SJSA1 (cell line): ENCODE data around the gene DIPK1C. TPM values are rescaled to one million over a fixed set of nuclear protein-coding genes. Genes with fewer than 3 reads are reported as not detected.

ENCODE experiments used
- DNase-seq, 2 experiments: peaks; one replicate each; pipeline ENCODE4 v3.0.0-alpha.2; 2015 to 2020; ENCODE audit warnings: low spot score in 2 of 2, low read depth in 1 of 2
- H3K27ac ChIP-seq: fragments of 250-450 bp; sonication (Bioruptor Pico); 2 replicates; pipeline ENCODE4 v1.5.1; 2020; ENCODE audit warnings: mild to moderate bottlenecking, moderate library complexity
- H3K27me3 ChIP-seq: fragments of 250-450 bp; sonication (Bioruptor Pico); replicated peaks from 2 replicates; pipeline ENCODE4 v1.5.1; 2020; ENCODE audit warnings: mild to moderate bottlenecking, moderate library complexity
- H3K36me3 ChIP-seq: fragments of 250-450 bp; sonication (Bioruptor Pico); 2 replicates; pipeline ENCODE4 v1.5.1; 2020; ENCODE audit warnings: mild to moderate bottlenecking
- H3K4me1 ChIP-seq: fragments of 250-450 bp; sonication (Bioruptor Pico); replicated peaks from 2 replicates; pipeline ENCODE4 v1.6.1; 2021; ENCODE audit warnings: mild to moderate bottlenecking
- H3K4me3 ChIP-seq: fragments of 250-450 bp; sonication (Bioruptor Pico); 2 replicates; pipeline ENCODE4 v1.5.1; 2020; ENCODE audit warnings: mild to moderate bottlenecking
- H3K9me3 ChIP-seq: fragments of 250-450 bp; sonication (Bioruptor Pico); replicated peaks from 2 replicates; pipeline ENCODE4 v1.5.1; 2020; ENCODE audit warnings: mild to moderate bottlenecking
- total RNA-seq: library from RNA; depleted of rRNA; stranded (reverse); fragments of >200 nt; shearing (Covaris generic); gene quantifications from 2 replicates; pipeline ENCODE4 v1.2.3, GENCODE V29; 2014

Gene DIPK1C
- total RNA-seq, 1 experiment from 2014 or later: not detected

DNA sequence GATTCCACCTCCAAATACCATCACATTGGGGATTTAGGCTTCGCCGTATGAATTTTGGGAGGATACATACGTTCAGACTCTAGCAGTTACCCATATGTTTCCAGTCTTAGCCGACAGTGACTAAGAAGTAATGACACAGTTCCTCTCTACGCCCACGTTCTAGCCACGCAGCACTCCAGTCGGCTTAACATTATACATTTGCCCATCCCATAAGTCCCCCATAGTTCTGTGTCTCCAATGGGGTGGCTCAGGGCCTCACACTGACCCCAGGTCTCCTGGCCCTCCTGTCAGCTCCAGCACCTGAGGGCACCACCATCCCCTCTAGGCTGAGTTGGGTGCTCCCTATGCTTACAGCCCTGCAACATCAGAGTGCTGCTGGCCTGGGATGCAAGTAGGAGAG lies 20.7 kb upstream of the DIPK1C start:
- no peak for DNase-seq
- Histone ChIP-seq H3K27ac (no peak overlapping the region), H3K9me3 (no peaks in the 10 kb centered on the region), H3K4me1 (0 out of 2 replicates have a peak, but pooled peaks cover 1% of the 10 kb centered on the region), H3K27me3 (no peaks in the 10 kb centered on the region), H3K36me3 (no peaks in the 10 kb centered on the region), H3K4me3 (no peak overlapping the region)

DNA sequence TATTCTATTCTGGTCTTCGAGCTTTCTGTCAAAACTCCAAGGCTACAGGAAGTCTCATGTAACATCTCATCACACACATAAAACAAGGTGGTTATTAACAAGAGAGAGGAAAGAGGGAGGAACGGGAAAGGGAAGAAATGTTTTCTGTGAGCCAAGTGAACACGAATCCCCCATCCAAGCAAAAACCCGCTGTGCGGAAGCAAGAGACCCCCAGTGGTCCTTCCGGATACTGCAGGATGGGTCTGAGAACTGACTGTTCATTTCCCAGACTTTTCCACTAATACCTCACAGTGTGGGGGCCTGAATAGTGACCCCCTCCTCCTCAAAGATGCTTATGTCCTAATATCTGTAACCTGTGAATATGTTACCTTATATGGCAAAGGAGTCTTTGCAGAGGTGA lies 19.0 kb upstream of the DIPK1C start:
- H3K4me3 ChIP-seq: no peak overlapping the region
- no peaks in the 10 kb centered on the region for H3K27me3 ChIP-seq
- H3K36me3 ChIP-seq: no peaks in the 10 kb centered on the region
- no peak for DNase-seq
- H3K4me1 ChIP-seq: 0 out of 2 replicates have a peak, but pooled peaks cover 3% of the 10 kb centered on the region
- H3K9me3 ChIP-seq: no peaks in the 10 kb centered on the region
- no peak overlapping the region for H3K27ac ChIP-seq

DNA sequence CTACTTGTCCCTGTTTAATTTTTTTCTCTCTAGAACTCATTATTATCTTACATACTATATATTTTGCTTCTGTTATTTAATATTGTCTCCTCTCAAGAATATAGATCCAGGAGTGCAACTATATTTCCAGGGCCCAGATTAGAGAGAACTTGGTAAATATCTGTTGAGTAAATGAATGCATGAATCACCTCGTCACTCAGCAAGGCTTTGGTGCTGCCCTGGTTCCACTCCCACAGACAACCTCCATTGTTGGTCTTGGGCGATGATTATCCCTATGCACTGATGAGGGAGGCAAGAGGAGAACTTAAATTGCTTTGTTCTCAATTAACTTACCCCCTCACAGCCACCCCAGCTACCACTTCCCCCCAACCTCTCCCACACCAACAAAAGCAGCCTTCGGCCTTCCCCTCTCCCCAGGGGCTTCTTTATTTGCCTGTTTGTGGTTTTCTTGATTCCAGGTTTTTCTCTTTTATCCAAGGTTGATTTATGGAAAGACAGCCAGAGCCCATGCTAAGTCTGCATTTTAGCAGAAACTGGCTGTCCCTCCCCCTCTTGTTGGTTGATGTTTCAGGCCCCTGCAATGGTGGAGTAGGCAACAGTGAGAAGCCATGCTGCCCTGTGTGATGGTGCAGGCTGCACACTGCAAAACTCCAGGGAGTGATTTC lies 17.0 kb upstream of the DIPK1C start:
- Histone ChIP-seq H3K27ac (no peak overlapping the region), H3K4me3 (no peak overlapping the region), H3K36me3 (no peaks in the 10 kb centered on the region), H3K9me3 (0 out of 2 replicates have a peak, but pooled peaks cover 2% of the 10 kb centered on the region), H3K4me1 (peaks cover 3% of the 10 kb centered on the region; the same call in 1 of the 2 replicates), H3K27me3 (no peaks in the 10 kb centered on the region)
- no peak for DNase-seq

DNA sequence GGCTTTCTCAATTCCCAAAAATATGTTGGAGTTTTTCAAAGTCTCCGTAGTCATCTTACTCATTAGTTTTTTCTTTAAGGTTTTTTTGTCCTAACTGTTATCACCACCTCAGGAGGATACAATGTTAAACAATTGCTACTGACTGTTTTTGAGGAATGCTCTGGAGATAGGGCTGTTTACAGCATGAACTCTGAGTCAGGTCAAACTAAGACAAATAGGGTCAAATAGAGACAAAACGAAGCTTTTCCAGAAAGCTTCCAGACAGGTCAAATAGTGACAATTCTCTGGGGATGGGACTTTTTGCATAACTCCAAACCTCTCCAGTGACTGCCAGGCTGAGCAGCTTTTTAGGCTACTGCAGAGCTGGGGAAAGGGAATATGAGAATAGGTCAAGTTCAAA lies 15.2 kb upstream of the DIPK1C start:
- Histone ChIP-seq H3K36me3 (no peaks in the 10 kb centered on the region), H3K4me1 (peaks cover 13% of the 10 kb centered on the region), H3K27me3 (no peaks in the 10 kb centered on the region), H3K4me3 (no peak overlapping the region), H3K27ac (no peak overlapping the region), H3K9me3 (0 out of 2 replicates have a peak, but pooled peaks cover 2% of the 10 kb centered on the region)
- DNase-seq: no peak

DNA sequence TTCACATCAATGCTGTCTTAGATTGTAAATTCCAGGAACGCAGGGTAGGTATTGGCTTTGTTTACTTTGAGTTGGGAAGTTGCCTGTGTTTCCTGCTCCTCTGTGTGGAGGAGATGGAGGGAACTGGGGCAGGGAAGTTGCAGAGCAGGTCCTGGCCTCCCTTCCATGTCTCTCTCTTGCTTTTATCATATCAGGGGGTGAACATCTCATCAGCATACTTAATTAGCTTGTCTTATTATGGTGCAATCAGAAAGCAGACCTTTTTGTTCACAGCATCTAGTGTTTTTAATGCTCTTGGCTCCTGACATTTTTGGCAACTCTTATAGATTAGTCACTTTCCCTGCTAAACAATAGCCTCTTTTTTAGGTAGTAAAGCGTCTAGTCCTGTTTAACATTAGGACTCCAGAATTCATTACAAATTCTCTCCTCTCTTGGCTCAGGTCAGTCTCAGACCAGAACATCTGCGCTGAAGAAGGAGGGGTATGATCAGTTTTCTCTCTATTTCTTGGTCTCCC lies 11.5 kb upstream of the DIPK1C start:
- peaks cover 13% of the 10 kb centered on the region for H3K4me1 ChIP-seq
- peak in 1 of 2 experiments; percentile 44 for DNase-seq

DNA sequence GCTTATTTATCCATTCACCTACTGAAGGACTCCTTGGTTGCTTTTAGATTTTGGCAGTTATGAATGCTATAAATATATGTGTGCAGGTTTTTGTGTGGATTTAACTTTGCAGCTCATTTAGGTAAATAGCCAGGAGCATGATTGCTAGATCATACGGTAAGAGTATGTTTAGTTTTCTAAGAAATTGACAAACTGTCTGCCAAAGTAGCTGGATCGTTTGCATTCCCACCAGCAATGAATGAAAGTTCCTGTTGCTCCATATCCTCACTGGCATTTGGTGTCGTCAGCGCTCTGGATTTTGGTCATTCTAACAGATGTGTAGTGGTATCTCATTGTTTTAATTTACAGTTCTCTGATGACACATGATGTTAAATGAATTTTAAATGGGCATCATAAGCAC lies 8.7 kb upstream of the DIPK1C start:
- no peak overlapping the region for H3K4me3 ChIP-seq
- no peak for DNase-seq
- 0 out of 2 replicates have a peak, but pooled peaks cover 2% of the 10 kb centered on the region for H3K9me3 ChIP-seq
- no peak overlapping the region for H3K27ac ChIP-seq
- H3K36me3 ChIP-seq: no peaks in the 10 kb centered on the region
- no peaks in the 10 kb centered on the region for H3K27me3 ChIP-seq
- peaks cover 10% of the 10 kb centered on the region for H3K4me1 ChIP-seq

More for the DNA sequence above, 11.5 kb upstream of the DIPK1C start:
- Histone ChIP-seq H3K36me3 (no peaks in the 10 kb centered on the region), H3K27ac (no peak overlapping the region), H3K9me3 (0 out of 2 replicates have a peak, but pooled peaks cover 2% of the 10 kb centered on the region), H3K4me3 (no peak overlapping the region), H3K27me3 (no peaks in the 10 kb centered on the region)

DNA sequence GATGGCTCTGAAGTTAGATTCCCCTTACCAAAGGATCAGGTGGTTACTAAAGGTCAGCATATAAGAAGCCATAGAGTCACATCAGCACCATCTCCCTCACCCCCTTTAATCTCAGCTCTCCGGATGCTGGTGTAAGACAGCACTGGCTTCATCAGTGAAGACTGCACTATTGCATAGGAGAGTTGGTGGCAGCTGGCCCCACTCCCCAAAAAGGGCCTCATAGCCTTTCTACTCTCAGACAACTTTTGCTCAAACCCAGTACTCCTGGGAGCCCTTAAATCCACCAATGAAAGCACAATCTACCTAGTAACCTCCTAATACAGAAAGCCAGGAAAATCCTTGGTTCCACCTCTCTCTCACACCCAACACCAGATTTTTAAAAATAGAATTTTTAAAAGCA lies 6.9 kb upstream of the DIPK1C start:
- no peak overlapping the region for H3K27ac ChIP-seq
- H3K36me3 ChIP-seq: no peaks in the 10 kb centered on the region
- DNase-seq: no peak
- H3K4me3 ChIP-seq: no peak overlapping the region
- peaks cover 9% of the 10 kb centered on the region for H3K4me1 ChIP-seq
- H3K27me3 ChIP-seq: peaks cover 5% of the 10 kb centered on the region
- H3K9me3 ChIP-seq: no peaks in the 10 kb centered on the region

DNA sequence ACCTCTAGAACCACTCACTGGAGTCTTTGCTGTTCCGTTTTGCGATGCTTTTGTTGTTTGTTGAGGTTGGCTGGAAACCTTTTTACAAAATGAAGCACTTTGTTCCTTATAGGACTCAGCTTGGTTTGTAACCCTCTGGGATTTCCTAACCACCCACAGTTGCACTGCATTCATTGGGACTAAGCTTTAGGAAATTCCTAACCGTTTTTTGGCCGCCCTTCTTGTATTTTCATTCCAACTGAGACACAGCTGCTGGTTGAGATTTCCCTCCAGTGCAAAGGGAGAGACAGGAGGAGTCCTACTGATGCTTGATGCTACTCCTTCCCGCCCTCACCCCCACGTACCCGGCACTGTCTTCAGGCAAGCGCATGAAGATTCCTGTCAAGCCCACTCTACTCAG lies 6.1 kb upstream of the DIPK1C start:
- H3K27ac ChIP-seq: no peak overlapping the region
- H3K4me1 ChIP-seq: peaks cover 2% of the 10 kb centered on the region
- no peak for DNase-seq
- H3K36me3 ChIP-seq: no peaks in the 10 kb centered on the region
- no peaks in the 10 kb centered on the region for H3K9me3 ChIP-seq
- no peak overlapping the region for H3K4me3 ChIP-seq
- peaks cover 12% of the 10 kb centered on the region for H3K27me3 ChIP-seq

DNA sequence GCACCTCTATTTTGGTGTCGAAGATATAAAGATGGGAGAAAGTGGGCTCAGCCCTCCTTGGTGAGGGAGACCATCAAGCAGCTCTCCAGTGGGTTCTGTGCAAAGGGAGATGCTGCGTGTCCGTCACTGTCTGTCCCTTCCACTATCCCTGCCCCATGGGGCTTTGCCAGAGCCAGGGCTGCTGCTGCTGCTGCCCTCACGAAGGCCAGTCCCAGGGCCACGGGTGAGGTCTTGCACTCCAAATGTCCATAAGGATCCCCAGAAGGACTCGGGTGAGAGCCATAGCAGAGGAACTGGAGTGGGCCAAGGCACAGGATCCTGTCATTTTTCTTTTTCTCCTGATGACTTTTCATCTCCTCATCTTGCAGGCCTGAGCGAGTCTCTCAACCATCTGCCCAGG lies 3.7 kb upstream of the DIPK1C start:
- DNase-seq: no peak
- no peak overlapping the region for H3K4me3 ChIP-seq
- no peaks in the 10 kb centered on the region for H3K36me3 ChIP-seq
- no peaks in the 10 kb centered on the region for H3K9me3 ChIP-seq
- peaks cover 33% of the 10 kb centered on the region for H3K27me3 ChIP-seq
- no peak overlapping the region for H3K27ac ChIP-seq
- no peaks in the 10 kb centered on the region for H3K4me1 ChIP-seq

DNA sequence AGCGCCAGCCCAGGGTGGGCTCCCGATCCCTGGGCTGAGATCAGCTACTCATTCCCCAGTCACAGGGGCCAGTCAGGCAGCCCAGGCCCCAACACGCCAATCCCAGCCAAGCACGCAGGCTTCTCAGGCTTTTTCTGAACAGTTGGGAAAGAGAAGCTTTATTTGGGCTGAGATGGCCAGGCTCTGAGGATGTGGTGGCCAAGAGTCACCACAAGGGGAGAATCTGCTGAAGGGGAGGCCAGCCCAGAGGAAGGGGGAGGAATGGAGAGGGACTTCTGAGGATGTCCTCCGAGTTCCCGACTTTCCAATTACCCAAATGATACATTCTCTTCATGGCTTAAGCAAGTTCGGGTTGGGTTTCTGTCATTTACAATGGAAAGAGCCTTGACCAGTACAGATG lies 2.8 kb upstream of the DIPK1C start:
- Histone ChIP-seq H3K9me3 (no peaks in the 10 kb centered on the region), H3K27me3 (peaks cover 43% of the 10 kb centered on the region), H3K36me3 (no peaks in the 10 kb centered on the region), H3K4me3 (no peak overlapping the region), H3K4me1 (no peaks in the 10 kb centered on the region), H3K27ac (no peak overlapping the region)
- DNase-seq: no peak

DNA sequence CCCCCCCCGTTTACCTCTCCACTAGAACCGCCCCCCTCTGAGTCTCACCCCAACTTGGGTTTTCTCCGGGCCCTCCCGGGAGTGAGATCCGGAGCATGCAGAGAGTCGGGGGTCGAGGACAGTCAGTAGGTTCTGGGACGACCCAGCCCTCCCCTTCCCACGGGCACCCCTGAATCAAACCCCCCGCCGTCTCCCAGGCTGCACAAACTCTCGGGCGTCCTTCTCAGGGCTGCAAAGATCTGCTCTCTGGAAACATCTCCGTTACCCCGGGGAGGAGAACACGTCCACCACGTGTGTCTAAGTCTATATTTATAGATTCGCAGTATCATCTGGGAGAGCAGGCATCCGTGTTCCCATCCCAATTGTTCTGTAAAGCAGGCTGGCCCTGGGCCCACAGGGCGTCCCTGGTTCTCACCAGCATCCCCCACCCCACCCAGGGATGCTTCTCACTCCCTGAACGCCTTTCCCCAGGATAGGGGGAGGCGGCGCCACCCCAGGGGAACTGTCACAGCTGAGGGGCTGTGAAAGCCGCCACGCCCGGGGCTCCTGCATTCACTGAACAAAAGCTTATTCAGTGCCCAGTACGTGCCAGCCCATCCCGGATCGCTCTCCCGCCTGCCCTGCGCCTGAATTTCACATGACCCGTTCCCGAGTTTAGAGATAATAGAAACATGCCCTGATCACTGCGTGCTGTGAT lies 765 bp upstream of the DIPK1C start:
- H3K9me3 ChIP-seq: no peaks in the 10 kb centered on the region
- H3K4me1 ChIP-seq: no peaks in the 10 kb centered on the region
- H3K4me3 ChIP-seq: no peak overlapping the region
- no peaks in the 10 kb centered on the region for H3K36me3 ChIP-seq
- DNase-seq: no peak
- H3K27me3 ChIP-seq: peaks cover 61% of the 10 kb centered on the region
- H3K27ac ChIP-seq: no peak overlapping the region

DNA sequence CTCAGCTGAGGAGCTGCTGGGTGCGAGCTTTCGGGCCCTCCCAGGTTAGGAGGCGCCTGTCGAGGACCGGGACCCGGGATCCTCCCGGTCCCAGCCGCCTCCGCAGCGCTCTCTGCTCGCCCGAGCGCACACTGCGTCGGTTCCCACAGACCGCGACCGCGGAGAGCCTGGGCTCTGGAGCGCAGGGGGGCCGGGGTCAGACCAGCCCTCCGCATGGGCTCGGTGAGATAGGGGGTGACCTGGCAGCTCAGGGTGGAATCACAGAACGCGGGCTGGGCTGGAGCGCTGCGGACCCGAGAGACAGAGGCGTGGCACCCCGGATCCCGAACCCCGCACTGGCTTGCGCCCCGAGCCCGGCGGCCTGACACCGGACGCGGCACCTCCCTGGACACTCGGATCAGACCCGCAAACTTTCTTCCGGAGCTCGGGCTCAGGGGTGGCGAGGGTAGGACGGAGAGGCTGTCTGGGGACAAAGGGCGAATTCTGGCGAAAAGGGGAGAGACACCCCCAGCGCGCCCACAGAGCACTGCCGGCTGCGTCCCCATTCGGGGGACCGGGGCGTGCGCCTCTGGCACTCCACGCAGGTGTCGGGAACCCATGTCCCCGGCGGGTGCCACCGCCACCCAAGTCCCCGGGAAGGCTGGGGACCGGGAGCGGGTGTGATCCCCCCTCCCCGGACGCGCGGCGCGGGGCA lies 612 bp downstream of the DIPK1C start:
- H3K27me3 ChIP-seq: peaks cover 68% of the 10 kb centered on the region

DNA sequence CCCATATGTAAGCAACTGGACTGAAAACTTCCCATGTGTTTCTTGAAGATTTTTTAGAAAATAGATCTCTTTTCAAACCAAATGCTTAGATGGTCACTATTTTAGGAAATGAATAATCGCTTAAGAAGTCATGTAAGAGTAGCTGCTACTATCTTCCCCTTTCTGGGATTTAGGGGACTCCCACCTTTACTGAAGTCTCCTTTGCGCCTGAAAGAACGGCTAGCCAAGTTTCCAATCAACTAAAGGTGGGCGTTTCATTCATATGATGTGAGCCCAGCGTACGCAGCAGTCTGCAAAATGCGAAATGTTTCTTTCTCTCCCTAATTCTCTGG lies 1.1 kb downstream of the DIPK1C start:
- no peaks in the 10 kb centered on the region for H3K36me3 ChIP-seq
- no peak for DNase-seq
- no peaks in the 10 kb centered on the region for H3K9me3 ChIP-seq
- no peak overlapping the region for H3K27ac ChIP-seq
- peaks cover 69% of the 10 kb centered on the region for H3K27me3 ChIP-seq
- no peaks in the 10 kb centered on the region for H3K4me1 ChIP-seq
- no peak overlapping the region for H3K4me3 ChIP-seq

More for the DNA sequence above, 612 bp downstream of the DIPK1C start:
- no peak for DNase-seq
- Histone ChIP-seq H3K4me1 (no peaks in the 10 kb centered on the region), H3K27ac (no peak overlapping the region), H3K9me3 (no peaks in the 10 kb centered on the region), H3K36me3 (no peaks in the 10 kb centered on the region), H3K4me3 (no peak overlapping the region)

DNA sequence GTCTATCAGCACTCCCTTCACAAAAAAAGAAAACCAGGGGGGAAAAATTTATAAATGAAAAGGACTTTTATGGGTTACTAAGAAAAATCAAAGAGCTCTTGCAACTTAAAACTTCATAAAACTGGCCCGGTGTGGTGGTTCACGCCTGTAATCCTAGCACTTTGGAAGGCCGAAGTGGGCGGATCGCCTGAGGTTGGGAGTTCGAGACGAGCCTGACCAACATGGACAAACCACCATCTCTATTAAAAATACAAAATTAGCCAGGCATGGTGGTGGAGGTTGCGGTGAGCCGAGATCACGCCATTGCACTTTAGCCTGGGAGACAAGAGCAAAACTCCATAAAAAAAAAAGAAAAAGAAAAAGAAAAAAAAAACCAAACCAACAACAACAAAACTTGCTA lies 1.7 kb downstream of the DIPK1C start:
- Histone ChIP-seq H3K4me1 (no peaks in the 10 kb centered on the region), H3K9me3 (no peaks in the 10 kb centered on the region), H3K27me3 (peaks cover 69% of the 10 kb centered on the region), H3K36me3 (no peaks in the 10 kb centered on the region), H3K4me3 (no peak overlapping the region), H3K27ac (no peak overlapping the region)
- no peak for DNase-seq
